MM.1S (cell line): ENCODE data around the gene WDR48.

ENCODE experiments used
- EZH2 ChIP-seq: fragments of 300-600 bp; sonication (generic); optimal IDR thresholded peaks from 2 replicates; pipeline ENCODE3; 2017; ENCODE audit warnings: low read depth, mild to moderate bottlenecking, antibody characterized with exemption, low read length, mixed read lengths
- TF ChIP-seq, protein P1 (sequence below): fragments of 300-600 bp; sonication (generic); IDR thresholded peaks from 2 replicates; pipeline ENCODE4 v1.5.1; 2016; ENCODE audit warnings: antibody characterized with exemption, low read length, mixed read lengths

DNA sequence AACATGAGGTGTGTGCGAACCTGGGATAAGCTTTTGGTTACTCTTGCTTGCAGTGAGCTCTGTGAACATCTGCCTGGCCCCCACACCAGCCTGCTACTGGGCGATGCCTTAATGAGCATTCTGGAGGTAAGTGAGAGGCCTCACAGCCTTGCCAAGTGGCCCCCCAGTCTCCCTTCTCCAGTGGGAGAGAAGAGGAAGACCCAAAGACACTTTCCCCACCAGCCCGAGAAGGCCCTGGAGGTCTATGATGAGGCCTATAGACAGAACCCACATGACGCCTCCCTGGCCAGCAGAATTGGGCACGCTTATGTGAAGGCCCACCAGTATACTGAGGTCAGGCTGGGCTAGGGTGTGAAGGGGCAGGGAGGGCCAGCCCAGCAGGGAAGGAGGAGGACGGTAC, 78.2 kb downstream of the WDR48 start:
- TF ChIP-seq, protein P1, sequence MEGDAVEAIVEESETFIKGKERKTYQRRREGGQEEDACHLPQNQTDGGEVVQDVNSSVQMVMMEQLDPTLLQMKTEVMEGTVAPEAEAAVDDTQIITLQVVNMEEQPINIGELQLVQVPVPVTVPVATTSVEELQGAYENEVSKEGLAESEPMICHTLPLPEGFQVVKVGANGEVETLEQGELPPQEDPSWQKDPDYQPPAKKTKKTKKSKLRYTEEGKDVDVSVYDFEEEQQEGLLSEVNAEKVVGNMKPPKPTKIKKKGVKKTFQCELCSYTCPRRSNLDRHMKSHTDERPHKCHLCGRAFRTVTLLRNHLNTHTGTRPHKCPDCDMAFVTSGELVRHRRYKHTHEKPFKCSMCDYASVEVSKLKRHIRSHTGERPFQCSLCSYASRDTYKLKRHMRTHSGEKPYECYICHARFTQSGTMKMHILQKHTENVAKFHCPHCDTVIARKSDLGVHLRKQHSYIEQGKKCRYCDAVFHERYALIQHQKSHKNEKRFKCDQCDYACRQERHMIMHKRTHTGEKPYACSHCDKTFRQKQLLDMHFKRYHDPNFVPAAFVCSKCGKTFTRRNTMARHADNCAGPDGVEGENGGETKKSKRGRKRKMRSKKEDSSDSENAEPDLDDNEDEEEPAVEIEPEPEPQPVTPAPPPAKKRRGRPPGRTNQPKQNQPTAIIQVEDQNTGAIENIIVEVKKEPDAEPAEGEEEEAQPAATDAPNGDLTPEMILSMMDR = no peak
- no peak for TF ChIP-seq EZH2
